IMR-90 (cell line): ENCODE results near the gene IP6K3. TPM values are rescaled to one million over a fixed set of nuclear protein-coding genes. Genes with fewer than 3 reads are reported as not detected.

Source experiments
- ATAC-seq: fragments of 200-7000 bp; cut with Tn5 transposase; 2 replicates; pipeline ENCODE4 v1.9.1; 2020; ENCODE audit warnings: low read depth, mild to moderate bottlenecking, moderate library complexity
- BruUV-seq: library from RNA; stranded (reverse); fragments of 400-500 nt; replicated peaks from 2 replicates; lab custom pipeline; 2021; lab: Mats Ljungman, UMichigan
- CTCF ChIA-PET: fragments of 300-600 bp; formaldehyde crosslinking; extraction: SDS; loops from one replicate; lab custom pipeline; 2021; ENCODE audit warnings: antibody characterized with exemption; lab: Yijun Ruan, JAX
- POLR2A ChIA-PET: fragments of 300-600 bp; sonication (Branson Sonifier 250); formaldehyde crosslinking; loops from one replicate; lab custom pipeline; 2022; ENCODE audit warnings: antibody characterized with exemption; ENCODE audit not compliant: unreplicated experiment; lab: Charles Lee
- DNase-seq: peaks from one replicate; pipeline ENCODE4 v3.0.0; 2013
- H2AFZ ChIP-seq: replicated peaks from 2 replicates; pipeline ENCODE3; 2013; ENCODE audit warnings: low read length, mild to moderate bottlenecking; ENCODE audit not compliant: poor library complexity
- H2AK5ac ChIP-seq: 2 replicates; pipeline ENCODE4 v1.6.1; 2013; ENCODE audit warnings: low read depth, low read length, inconsistent platforms
- H2AK9ac ChIP-seq: replicated peaks from 2 replicates; pipeline ENCODE3; 2013; ENCODE audit warnings: mild to moderate bottlenecking, low read depth, low read length, moderate library complexity; ENCODE audit not compliant: poor library complexity
- H2BK120ac ChIP-seq: 2 replicates; pipeline ENCODE4 v1.6.1; 2013; ENCODE audit warnings: low read depth, low read length, inconsistent platforms
- H2BK15ac ChIP-seq: 3 replicates; pipeline ENCODE4 v1.6.1; 2013; ENCODE audit warnings: low read depth, low read length, inconsistent platforms
- H2BK20ac ChIP-seq: 2 replicates; pipeline ENCODE4 v1.6.1; 2013; ENCODE audit warnings: low read depth, mild to moderate bottlenecking, inconsistent platforms, low read length, moderate library complexity
- H2BK5ac ChIP-seq: 2 replicates; pipeline ENCODE4 v1.6.1; 2013; ENCODE audit warnings: mild to moderate bottlenecking, low read depth, low read length, inconsistent platforms; ENCODE audit not compliant: poor library complexity, severe bottlenecking
- H3K14ac ChIP-seq: replicated peaks from 2 replicates; pipeline ENCODE4 v1.6.1; 2013; ENCODE audit warnings: low read depth, low read length, inconsistent platforms
- H3K18ac ChIP-seq: 2 replicates; pipeline ENCODE4 v1.6.1; 2013; ENCODE audit warnings: low read depth, low read length, control low read depth
- H3K23ac ChIP-seq: 2 replicates; pipeline ENCODE4 v1.6.1; 2013; ENCODE audit warnings: low read depth, low read length, inconsistent platforms
- H3K27ac ChIP-seq: 2 replicates; pipeline ENCODE4 v1.5.1; 2013; ENCODE audit warnings: mild to moderate bottlenecking, control low read depth, low read length; ENCODE audit not compliant: insufficient read depth
- H3K27me3 ChIP-seq: 2 replicates; pipeline ENCODE4 v1.6.1; 2013; ENCODE audit warnings: low read length; ENCODE audit not compliant: control insufficient read depth, insufficient read depth
- H3K36me3 ChIP-seq: 2 replicates; pipeline ENCODE4 v1.6.1; 2013; ENCODE audit warnings: low read length, mixed read lengths; ENCODE audit not compliant: control insufficient read depth, insufficient read depth
- H3K4ac ChIP-seq: 2 replicates; pipeline ENCODE4 v1.6.1; 2013; ENCODE audit warnings: low read depth, low read length, inconsistent platforms
- H3K4me1 ChIP-seq: 2 replicates; pipeline ENCODE4 v1.6.1; 2013; ENCODE audit warnings: low read length, mixed read lengths; ENCODE audit not compliant: control insufficient read depth, insufficient read depth
- H3K4me2 ChIP-seq: 2 replicates; pipeline ENCODE4 v1.6.1; 2013; ENCODE audit warnings: low read depth, mild to moderate bottlenecking, control low read depth, low read length, moderate library complexity
- H3K4me3 ChIP-seq: 2 replicates; pipeline ENCODE4 v1.5.1; 2013; ENCODE audit warnings: low read depth, mild to moderate bottlenecking, control low read depth, low read length, moderate library complexity; ENCODE audit not compliant: insufficient read depth
- H3K56ac ChIP-seq: 2 replicates; pipeline ENCODE4 v1.6.1; 2013; ENCODE audit warnings: low read length, inconsistent platforms; ENCODE audit not compliant: insufficient read depth; ENCODE audit errors: extremely low read depth
- H3K79me1 ChIP-seq, 2 experiments: 2 replicates each; pipeline ENCODE4 v1.6.1; 2013; ENCODE audit warnings: low read length in 2 of 2, inconsistent platforms in 1 of 2, low read depth in 1 of 2
- H3K9ac ChIP-seq: 2 replicates; pipeline ENCODE4 v1.6.1; 2013; ENCODE audit warnings: low read depth, low read length, control low read depth
- H3K9me1 ChIP-seq: 2 replicates; pipeline ENCODE4 v1.6.1; 2013; ENCODE audit warnings: low read length, inconsistent platforms; ENCODE audit not compliant: insufficient read depth
- H3K9me3 ChIP-seq: 2 replicates; pipeline ENCODE4 v1.6.1; 2013; ENCODE audit warnings: low read length; ENCODE audit not compliant: control insufficient read depth, insufficient read depth
- H4K20me1 ChIP-seq: 2 replicates; pipeline ENCODE4 v1.6.1; 2013; ENCODE audit warnings: low read length, inconsistent platforms; ENCODE audit not compliant: insufficient read depth
- H4K5ac ChIP-seq: 2 replicates; pipeline ENCODE4 v1.6.1; 2013; ENCODE audit warnings: mild to moderate bottlenecking, low read depth, low read length, control low read depth
- H4K8ac ChIP-seq, 2 experiments: 2 replicates each; pipeline ENCODE4 v1.6.1; 2013; ENCODE audit warnings: low read depth in 2 of 2, low read length in 2 of 2, control low read depth in 1 of 2, inconsistent platforms in 1 of 2
- H4K91ac ChIP-seq: 2 replicates; pipeline ENCODE4 v1.6.1; 2013; ENCODE audit warnings: low read depth, low read length, inconsistent platforms; ENCODE audit not compliant: insufficient read depth
- FOS ChIP-seq: fragments of 150-350 bp; IDR thresholded peaks from 2 replicates; pipeline ENCODE4 v1.6.1; 2016; ENCODE audit warnings: low read depth, low read length
- RAD21 ChIP-seq: IDR thresholded peaks from 2 replicates; pipeline ENCODE4 v1.6.1; 2012; ENCODE audit warnings: low read length, improper control_type of control experiment
- WGBS, 2 experiments: methylation state at CpG; one replicate each; pipeline versions ENCODE4 v1.1.5 to v1.1.7; 2013; ENCODE audit warnings: missing lambda C conversion rate in 2 of 2; ENCODE audit not compliant: insufficient read length in 1 of 2; ENCODE audit errors: extremely low coverage in 2 of 2; 5-methylcytosine and 5-hydroxymethylcytosine counted together
- dilution Hi-C: fragments of 300-500 bp; cut with HindIII; formaldehyde crosslinking; loops from one replicate; pipeline ENCODE4 v1.14.3; 2018; ENCODE audit warnings: low sequenced_read_pairs; ENCODE audit not compliant: unreplicated experiment
- in situ Hi-C: fragments of 300-500 bp; cut with MboI; formaldehyde crosslinking; loops from 3 replicates; pipeline ENCODE4 v1.14.3; 2019; ENCODE audit warnings: low sequenced_read_pairs, inconsistent platforms, mixed read lengths
- intact Hi-C: fragments of 100-400 bp; cut with micrococcal nuclease; formaldehyde crosslinking; loops from 2 replicates; pipeline ENCODE4 v1.10.0; 2022
- polyA plus RNA-seq, 3 experiments: library from polyadenylated mRNA; depleted of rRNA; stranded (reverse); fragments of >200 nt; gene quantifications; 2 replicates each; pipeline ENCODE4 v1.2.3, GENCODE V29; 2012; ENCODE audit warnings: low replicate concordance in 1 of 3
- total RNA-seq: library from RNA; depleted of rRNA; stranded (reverse); fragments of >200 nt; gene quantifications from 2 replicates; pipeline ENCODE4 v1.2.3, GENCODE V29; 2012

The IP6K3 gene
- total and polyA plus RNA-seq, 2 of the 4 experiments (the other 2 are of a cell fraction) = 0.18 to 0.51 TPM

DNA sequence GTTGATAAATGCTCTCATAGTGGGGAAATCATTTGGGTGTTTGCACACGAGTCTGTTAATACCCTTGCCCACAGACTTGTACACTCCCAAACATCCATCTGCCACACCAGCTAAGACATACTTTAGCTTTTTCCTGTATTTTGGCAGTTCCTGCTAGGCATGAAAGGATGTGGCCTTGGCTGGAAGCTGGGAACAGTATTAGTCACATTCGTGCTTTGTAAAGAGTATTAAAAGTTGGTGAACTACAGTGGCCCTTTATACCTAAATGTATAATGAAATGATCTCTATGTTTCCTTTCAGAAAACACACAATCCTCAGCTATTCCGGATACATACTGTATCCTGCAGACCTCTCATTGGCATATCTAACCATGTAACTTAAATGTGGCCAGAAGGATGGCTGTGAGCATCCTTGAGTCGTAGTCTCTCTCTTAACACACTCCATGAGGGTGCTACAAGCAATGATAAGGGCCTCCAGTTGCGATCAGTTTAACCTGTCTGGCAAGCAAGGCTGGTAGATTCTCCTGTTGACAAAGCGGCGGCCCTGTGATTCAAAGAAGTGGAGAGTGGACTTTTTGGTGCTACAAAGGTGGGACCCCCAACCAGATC lies 40.7 kb upstream of the IP6K3 start:
- peak overlapping the region; percentile 62 for H4K91ac ChIP-seq
- H3K4me1 ChIP-seq = peaks cover 13% of the 10 kb centered on the region
- H4K5ac ChIP-seq = peak overlapping the region; percentile 70; the same call in 1 of the 2 replicates
- no peaks in the 10 kb centered on the region for H3K9me3 ChIP-seq
- in situ Hi-C loops (no loop called here), dilution Hi-C loops (no loop called here), intact Hi-C loops (loop anchor here (5.0 kb wide), 1 partner anchor 240 kb away; no protein-coding TSS in a partner anchor)
- peak overlapping the region; percentile 88 for H3K27ac ChIP-seq
- H4K20me1 ChIP-seq = peaks cover 30% of the 10 kb centered on the region
- H3K23ac ChIP-seq = peak overlapping the region; percentile 65
- H3K4me3 ChIP-seq = peak overlapping the region; percentile 77
- peak overlapping the region; percentile 76 for H2AK5ac ChIP-seq
- TSS peak; percentile 44 for BruUV-seq
- DNase-seq (peak; percentile 41), ATAC-seq (no peak)
- TF ChIP-seq RAD21 (no peak), FOS (0 out of 2 replicates have a peak, but pooled peaks have one; percentile 1)
- H3K9me1 ChIP-seq = peaks cover 19% of the 10 kb centered on the region
- no peak overlapping the region; the same call in 1 of the 2 replicates for H2BK20ac ChIP-seq
- peak overlapping the region; percentile 18; the same call in 1 of the 3 replicates for H2BK15ac ChIP-seq
- H3K4me2 ChIP-seq = peak overlapping the region; percentile 89
- H3K56ac ChIP-seq = peak overlapping the region; percentile 71
- peak overlapping the region; percentile 45 for H2BK120ac ChIP-seq
- peaks cover 39 to 64% of the 10 kb centered on the region in 2 experiments for H3K79me1 ChIP-seq
- H2AFZ ChIP-seq = peak overlapping the region; percentile 86
- ChIA-PET CTCF (interaction anchor here (1.5 to 1.6 kb wide), 2 partner anchors 9 to 16 kb away, joined by 4 to 8 read pairs; no protein-coding TSS in a partner anchor), POLR2A (interaction anchor here (0.6 kb wide), 1 partner anchor 16 kb away, joined by 3 read pairs; no protein-coding TSS in a partner anchor)
- H4K8ac ChIP-seq = peak overlapping the region; percentile 48 to 78; a peak in 3 of 4 replicates
- 80% methylated on average over 2 of the region's 7 CpGs; no CpG with 5 or more reads in 1 of the 2 experiments for whole genome bisulfite sequencing, 2 experiments
- peak overlapping the region; percentile 90 for H2AK9ac ChIP-seq
- H3K14ac ChIP-seq = peak overlapping the region; percentile 84
- peak overlapping the region; percentile 92 for H3K9ac ChIP-seq
- peak overlapping the region; percentile 84 for H3K4ac ChIP-seq
- H2BK5ac ChIP-seq = peak overlapping the region; percentile 86
- no peaks in the 10 kb centered on the region for H3K27me3 ChIP-seq
- H3K18ac ChIP-seq = peak overlapping the region; percentile 61
- peaks cover 28% of the 10 kb centered on the region for H3K36me3 ChIP-seq
